Stimulated activated naive B cell treated with anti-CD40 and anti-IgM and Interleukin-4, amounts not matched to agents 10 μg/mL and 1 μg/mL and 100 μg/mL, for 72 hours (primary cell): ENCODE data around the gene LAG3.

Source experiments
- ATAC-seq, 2 donors: fragments of 150-1000 bp; cut with Tn5 transposase; replicated peaks; 2 replicates each; pipeline ENCODE4 v1.10.0; 2021; ENCODE audit warnings: moderate library complexity in 1 of 2
- DNase-seq: peaks from one replicate; pipeline ENCODE4 v3.0.0; 2021
- H3K27ac Mint-ChIP-seq: one replicate; pipeline ENCODE4 v1.8.0; 2022; ENCODE audit warnings: mild to moderate bottlenecking, mixed read lengths
- H3K27me3 Mint-ChIP-seq, 2 donors: one replicate each; pipeline ENCODE4 v1.8.0; 2022; ENCODE audit warnings: mixed read lengths in 2 of 2
- H3K36me3 Mint-ChIP-seq, 2 donors: one replicate each; pipeline ENCODE4 v1.8.0; 2022; ENCODE audit warnings: mixed read lengths in 2 of 2, mild to moderate bottlenecking in 1 of 2
- H3K4me1 Mint-ChIP-seq, 2 donors: one replicate each; pipeline ENCODE4 v1.8.0; 2022; ENCODE audit warnings: mixed read lengths in 2 of 2, mild to moderate bottlenecking in 1 of 2
- H3K4me3 Mint-ChIP-seq, 2 donors: one replicate each; pipeline ENCODE4 v1.8.0; 2022; ENCODE audit warnings: mild to moderate bottlenecking in 2 of 2, mixed read lengths in 2 of 2, moderate library complexity in 1 of 2
- H3K9me3 Mint-ChIP-seq, 2 donors: one replicate each; pipeline ENCODE4 v1.8.0; 2022; ENCODE audit warnings: mixed read lengths in 2 of 2, mild to moderate bottlenecking in 1 of 2

Gene LAG3

DNA sequence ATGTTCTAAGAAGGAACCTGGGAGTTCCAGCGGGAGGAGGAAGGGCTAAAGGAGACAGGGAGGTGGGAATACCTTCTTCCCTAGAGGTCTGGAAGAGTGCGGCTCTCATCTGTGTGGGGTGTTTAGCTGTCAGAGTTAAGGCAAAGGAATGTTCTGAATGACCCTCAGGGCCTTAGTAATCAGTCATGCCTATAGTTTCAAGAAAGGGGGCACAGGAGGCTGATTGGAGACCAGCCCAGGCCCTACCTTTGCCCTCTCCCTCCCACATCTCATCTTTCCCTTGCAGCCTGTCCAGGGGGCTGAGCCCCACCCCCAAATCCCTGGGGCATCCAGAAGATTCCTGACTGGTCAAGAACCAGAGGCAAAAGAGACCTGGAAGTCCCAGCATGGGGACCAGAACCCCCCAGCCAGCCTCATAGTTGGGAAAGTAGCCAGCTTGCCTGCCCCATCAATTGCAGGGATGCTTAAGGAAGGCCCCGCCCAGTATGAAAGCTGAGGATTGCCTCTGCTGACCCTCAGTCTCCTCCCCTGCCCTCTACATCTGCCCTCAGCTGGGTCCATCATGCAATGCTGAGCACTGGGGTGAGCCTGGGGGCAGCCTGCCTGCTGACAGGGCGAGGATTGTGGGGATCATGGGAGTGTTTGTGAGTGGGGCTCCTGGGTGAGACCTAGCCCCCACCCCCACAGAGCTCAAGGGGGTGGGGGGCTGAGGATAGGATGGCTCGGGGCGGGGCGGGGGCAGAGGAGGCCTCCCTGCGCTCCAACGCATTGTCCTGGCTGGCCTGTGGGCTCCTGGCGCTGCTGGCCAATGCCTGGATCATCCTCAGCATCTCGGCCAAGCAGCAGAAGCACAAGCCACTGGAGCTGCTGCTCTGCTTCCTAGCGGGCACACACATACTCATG is 51.1 kb downstream of the LAG3 start:
- Mint-ChIP-seq H3K27me3 (peaks cover 72 to 96% of the 10 kb centered on the region in 2 donors), H3K27ac (no peak overlapping the region)
- ATAC-seq, result no peak

DNA sequence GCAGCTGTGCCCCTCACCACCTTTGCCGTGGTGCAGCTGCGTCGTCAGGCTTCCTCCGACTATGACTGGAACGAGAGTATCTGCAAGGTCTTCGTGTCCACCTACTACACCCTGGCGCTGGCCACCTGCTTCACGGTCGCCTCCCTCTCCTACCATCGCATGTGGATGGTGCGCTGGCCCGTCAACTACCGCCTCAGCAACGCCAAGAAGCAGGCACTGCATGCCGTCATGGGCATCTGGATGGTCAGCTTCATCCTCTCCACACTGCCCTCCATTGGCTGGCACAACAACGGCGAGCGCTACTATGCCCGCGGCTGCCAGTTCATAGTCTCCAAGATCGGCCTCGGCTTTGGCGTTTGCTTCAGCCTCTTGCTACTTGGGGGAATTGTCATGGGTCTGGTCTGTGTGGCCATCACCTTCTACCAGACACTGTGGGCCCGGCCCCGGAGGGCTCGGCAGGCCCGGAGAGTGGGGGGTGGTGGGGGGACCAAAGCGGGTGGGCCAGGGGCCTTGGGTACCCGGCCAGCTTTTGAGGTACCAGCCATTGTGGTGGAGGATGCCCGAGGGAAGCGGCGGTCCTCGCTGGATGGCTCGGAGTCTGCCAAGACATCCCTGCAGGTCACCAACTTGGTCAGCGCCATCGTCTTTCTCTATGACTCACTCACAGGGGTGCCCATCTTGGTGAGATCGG is 51.9 kb downstream of the LAG3 start:
- Mint-ChIP-seq H3K9me3 (no peaks in the 10 kb centered on the region), H3K4me1 (peaks cover 30 to 41% of the 10 kb centered on the region in 2 donors), H3K4me3 (no peak overlapping the region), H3K27me3 (peaks cover 78 to 94% of the 10 kb centered on the region in 2 donors), H3K27ac (no peak overlapping the region), H3K36me3 (peaks cover 0 to 1% of the 10 kb centered on the region in 2 donors)
- no peak for ATAC-seq
- DNase-seq, result no peak

More for the DNA sequence above, 51.1 kb downstream of the LAG3 start:
- Mint-ChIP-seq H3K4me3 (no peak overlapping the region), H3K4me1 (peaks cover 25 to 35% of the 10 kb centered on the region in 2 donors), H3K36me3 (peaks cover 0 to 1% of the 10 kb centered on the region in 2 donors), H3K9me3 (no peaks in the 10 kb centered on the region)
- no peak for DNase-seq

DNA sequence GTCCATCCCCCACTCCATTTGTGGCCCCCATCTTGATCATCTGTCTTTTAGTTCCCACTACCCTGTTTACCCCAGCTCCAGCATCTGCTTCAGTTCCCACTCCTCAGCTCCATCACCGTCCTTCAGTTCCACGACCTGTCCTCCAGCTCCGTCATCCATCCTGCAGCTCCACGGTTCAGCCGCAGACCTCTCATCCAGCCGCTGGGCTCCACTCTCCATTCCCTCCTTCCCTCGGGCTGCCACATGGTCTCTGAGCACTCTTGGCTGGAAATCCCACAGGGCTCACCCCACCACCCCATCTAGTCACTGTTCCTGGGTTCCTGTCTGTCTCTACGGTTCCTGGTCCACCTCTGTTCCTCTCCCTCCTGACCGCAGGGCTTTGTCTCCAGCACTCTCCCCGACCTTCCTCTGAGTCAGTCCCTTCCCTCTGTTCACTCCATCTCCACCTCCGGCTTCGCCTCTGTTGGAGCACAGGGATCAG is 52.6 kb downstream of the LAG3 start:
- Mint-ChIP-seq H3K27me3 (peaks cover 82 to 94% of the 10 kb centered on the region in 2 donors), H3K36me3 (peaks cover 0 to 1% of the 10 kb centered on the region in 2 donors), H3K4me1 (peaks cover 33 to 46% of the 10 kb centered on the region in 2 donors), H3K9me3 (no peaks in the 10 kb centered on the region), H3K4me3 (no peak overlapping the region), H3K27ac (no peak overlapping the region)
- DNase-seq, result no peak
- ATAC-seq, result no peak

DNA sequence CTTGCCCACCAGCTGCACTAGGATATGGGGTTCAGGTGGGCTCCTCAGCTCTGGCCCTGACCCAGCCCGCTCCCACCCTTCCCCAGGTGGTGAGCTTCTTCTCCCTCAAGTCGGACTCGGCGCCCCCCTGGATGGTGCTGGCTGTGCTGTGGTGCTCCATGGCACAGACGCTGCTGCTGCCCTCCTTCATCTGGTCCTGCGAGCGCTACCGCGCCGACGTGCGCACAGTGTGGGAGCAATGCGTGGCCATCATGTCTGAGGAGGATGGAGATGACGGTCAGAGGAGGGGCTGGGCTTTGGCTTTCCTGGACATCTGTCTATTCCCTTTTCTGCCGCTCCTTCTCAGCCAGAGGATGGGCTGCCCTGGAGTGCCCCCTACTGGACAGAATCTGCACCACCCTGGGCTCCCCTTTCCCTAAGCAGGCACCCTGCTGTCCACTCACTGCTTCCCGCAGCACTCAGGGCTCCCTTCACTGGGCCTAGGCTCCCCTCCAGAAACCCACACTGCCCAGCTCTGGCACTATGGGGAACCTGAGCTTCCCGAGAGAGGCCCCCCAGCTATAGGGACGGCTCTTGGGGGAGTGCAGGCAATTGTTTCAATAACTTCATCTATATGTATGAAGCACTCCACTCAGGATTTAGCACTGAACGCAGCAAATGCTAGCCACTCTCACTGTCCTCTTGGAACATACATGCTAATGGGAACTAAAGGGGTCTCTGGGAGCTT is 53.2 kb downstream of the LAG3 start:
- no peaks in the 10 kb centered on the region for H3K36me3 Mint-ChIP-seq
- ATAC-seq (peak; percentile 81), DNase-seq (peak; percentile 66)
- peaks cover 85 to 94% of the 10 kb centered on the region in 2 donors for H3K27me3 Mint-ChIP-seq
- H3K4me1 Mint-ChIP-seq, result peaks cover 33 to 46% of the 10 kb centered on the region in 2 donors
- no peak overlapping the region for H3K27ac Mint-ChIP-seq
- no peaks in the 10 kb centered on the region for H3K9me3 Mint-ChIP-seq
- H3K4me3 Mint-ChIP-seq, result no peak overlapping the region

DNA sequence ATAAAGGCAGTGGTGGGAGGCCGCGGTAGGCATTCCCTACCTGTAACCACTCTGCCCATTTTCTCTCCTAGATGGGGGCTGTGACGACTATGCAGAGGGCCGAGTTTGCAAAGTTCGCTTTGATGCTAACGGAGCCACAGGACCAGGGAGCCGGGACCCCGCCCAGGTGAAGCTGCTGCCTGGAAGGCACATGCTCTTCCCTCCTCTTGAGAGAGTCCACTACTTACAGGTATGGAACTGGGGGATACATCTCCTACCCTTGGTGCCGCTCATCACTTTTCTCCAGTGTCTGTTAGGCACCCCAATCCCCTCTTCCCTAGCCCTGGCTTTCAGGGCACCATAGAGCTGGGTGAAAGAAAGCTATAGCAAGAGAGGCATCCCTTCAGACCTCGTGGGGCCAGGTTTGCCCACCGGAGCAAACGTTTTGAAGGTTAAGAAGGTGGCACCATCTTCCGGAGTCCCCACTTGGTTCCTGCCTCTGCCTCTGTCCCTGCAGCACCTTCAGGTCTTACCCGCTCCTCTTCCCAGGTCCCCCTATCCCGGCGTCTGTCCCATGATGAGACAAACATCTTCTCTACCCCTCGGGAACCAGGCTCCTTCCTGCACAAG is 53.9 kb downstream of the LAG3 start:
- no peaks in the 10 kb centered on the region for H3K36me3 Mint-ChIP-seq
- no peak overlapping the region for H3K4me3 Mint-ChIP-seq
- H3K27me3 Mint-ChIP-seq, result peaks cover 85 to 94% of the 10 kb centered on the region in 2 donors
- peak overlapping the region; percentile 62 for H3K27ac Mint-ChIP-seq
- DNase-seq, result no peak
- H3K9me3 Mint-ChIP-seq, result no peaks in the 10 kb centered on the region
- ATAC-seq, result no peak
- peaks cover 29 to 40% of the 10 kb centered on the region in 2 donors for H3K4me1 Mint-ChIP-seq

DNA sequence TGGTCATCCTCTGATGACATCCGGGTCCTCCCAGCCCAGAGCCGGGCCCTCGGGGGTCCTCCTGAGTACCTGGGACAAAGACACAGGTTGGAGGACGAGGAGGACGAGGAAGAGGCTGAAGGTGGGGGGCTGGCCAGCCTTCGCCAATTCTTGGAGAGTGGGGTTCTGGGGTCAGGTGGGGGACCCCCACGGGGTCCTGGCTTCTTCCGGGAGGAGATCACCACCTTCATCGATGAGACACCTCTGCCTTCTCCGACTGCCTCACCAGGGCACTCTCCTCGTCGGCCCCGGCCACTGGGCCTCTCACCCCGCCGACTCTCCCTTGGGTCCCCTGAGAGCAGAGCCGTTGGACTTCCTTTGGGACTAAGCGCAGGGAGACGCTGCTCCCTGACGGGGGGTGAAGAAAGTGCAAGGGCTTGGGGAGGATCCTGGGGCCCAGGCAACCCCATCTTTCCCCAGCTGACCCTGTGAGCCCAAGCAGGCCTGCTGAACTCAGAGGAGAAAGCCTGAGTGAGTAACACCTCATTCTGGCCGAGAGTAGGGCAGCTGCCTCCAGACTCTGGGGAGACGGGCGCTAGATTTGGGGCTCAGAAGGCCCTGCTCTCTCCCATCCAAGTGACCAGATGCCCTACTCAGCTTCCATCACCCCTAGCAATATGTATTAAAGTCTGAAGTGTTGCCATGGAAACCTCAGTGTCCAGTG is 54.6 kb downstream of the LAG3 start:
- Mint-ChIP-seq H3K36me3 (no peaks in the 10 kb centered on the region), H3K27me3 (peaks cover 88 to 96% of the 10 kb centered on the region in 2 donors), H3K4me1 (peaks cover 27 to 35% of the 10 kb centered on the region in 2 donors), H3K27ac (peak overlapping the region; percentile 62), H3K9me3 (no peaks in the 10 kb centered on the region), H3K4me3 (peak overlapping the region; percentile 44 to 64)
- no peak for ATAC-seq
- DNase-seq, result no peak

DNA sequence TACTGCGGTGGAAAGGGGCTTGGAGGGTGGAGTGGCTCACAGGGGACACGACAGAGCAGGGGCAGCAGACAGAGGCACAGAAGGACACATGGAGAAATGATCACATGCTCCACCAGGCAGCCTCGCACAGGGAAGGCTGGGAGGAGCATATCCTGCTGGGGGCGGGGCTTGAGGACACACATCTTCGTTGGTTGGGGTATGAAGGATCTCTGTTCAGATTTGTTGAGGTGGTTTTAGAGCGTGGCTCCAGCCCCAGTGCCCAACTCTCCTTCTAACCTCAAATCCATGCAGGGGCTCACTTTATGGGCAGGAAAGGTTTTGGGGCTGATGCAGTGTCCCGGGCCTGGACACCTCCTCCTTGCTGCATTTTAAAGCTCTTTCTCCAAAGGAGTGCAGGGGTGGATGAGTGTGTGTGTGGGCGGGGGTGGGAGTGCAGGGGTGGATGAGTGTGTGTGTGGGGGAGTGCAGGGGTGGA is 55.2 kb downstream of the LAG3 start:
- peak overlapping the region; percentile 44 to 64 for H3K4me3 Mint-ChIP-seq
- H3K4me1 Mint-ChIP-seq, result peaks cover 24 to 30% of the 10 kb centered on the region in 2 donors
- ATAC-seq, result no peak
- peak overlapping the region; percentile 40 for H3K27ac Mint-ChIP-seq
- H3K27me3 Mint-ChIP-seq, result peaks cover 86 to 94% of the 10 kb centered on the region in 2 donors
- no peaks in the 10 kb centered on the region for H3K9me3 Mint-ChIP-seq
- H3K36me3 Mint-ChIP-seq, result no peaks in the 10 kb centered on the region
- no peak for DNase-seq
